GM19099 (cell line): Measurements from ENCODE around the gene SRMS.
A peak's percentile ranks its signal among the peaks of the same experiment; 100 is the strongest.

ENCODE experiments used
- POLR2A ChIP-seq: IDR thresholded peaks from 3 replicates; pipeline ENCODE4 v1.6.1; 2011; ENCODE audit warnings: low read depth; ENCODE audit not compliant: insufficient read length; ENCODE audit errors: extremely low read depth

Gene SRMS

DNA sequence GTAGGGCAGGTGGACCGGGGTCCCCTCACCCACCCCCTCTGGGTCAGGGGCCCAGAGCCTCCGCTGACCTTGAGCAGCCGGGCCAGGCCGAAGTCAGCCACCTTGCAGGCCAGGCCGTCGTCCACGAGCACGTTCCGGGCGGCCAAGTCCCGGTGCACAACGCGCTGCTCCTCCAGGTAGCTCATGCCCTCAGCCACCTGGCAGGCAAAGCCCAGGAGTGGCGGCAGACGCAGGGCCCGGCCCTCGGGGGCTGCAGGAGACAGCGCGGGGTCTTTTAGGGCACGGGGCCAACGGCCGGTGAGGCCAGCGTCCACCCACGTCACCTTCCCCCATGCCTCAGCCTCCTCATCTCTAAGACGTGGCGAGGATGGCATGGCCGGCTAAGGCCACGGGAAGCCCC, 6.2 kb downstream of the SRMS start:
- TF ChIP-seq POLR2A = no peak

DNA sequence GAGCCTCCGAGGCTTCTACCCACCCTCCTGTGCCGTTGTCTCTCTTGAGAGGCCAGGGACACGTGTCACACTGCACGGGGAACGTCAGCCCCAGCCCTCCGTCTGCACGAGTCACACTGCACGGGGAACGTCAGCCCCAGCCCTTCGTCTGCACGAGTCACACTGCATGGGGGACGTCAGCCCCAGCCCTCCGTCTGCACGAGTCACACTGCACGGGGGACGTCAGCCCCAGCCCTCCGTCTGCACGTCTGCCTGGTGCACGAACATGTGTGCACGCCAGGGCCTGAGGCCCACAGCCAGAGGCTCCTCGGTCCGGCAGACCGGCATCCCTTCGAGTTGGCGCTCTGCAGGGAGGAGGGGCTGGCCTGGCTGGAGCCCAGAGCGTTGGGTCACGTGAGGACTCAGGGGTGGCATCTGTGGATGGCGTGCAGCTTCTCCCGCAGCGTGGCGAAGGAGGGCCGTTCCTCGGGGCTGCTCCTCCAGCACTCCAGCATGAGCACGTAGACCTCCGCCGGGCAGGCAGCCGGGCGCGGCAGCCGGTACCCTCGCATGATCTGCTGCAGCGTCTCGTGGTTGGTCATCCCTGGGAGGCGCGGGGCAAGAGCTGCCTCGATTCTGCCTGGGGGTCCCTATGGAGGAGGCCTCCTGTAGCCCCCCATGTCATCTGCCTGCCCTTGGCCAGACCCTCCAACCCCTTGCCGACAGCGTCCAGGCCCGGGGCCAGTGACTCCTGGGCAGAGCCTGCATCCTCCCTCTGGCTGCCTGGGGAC, 6.9 kb downstream of the SRMS start:
- no peak for TF ChIP-seq POLR2A

DNA sequence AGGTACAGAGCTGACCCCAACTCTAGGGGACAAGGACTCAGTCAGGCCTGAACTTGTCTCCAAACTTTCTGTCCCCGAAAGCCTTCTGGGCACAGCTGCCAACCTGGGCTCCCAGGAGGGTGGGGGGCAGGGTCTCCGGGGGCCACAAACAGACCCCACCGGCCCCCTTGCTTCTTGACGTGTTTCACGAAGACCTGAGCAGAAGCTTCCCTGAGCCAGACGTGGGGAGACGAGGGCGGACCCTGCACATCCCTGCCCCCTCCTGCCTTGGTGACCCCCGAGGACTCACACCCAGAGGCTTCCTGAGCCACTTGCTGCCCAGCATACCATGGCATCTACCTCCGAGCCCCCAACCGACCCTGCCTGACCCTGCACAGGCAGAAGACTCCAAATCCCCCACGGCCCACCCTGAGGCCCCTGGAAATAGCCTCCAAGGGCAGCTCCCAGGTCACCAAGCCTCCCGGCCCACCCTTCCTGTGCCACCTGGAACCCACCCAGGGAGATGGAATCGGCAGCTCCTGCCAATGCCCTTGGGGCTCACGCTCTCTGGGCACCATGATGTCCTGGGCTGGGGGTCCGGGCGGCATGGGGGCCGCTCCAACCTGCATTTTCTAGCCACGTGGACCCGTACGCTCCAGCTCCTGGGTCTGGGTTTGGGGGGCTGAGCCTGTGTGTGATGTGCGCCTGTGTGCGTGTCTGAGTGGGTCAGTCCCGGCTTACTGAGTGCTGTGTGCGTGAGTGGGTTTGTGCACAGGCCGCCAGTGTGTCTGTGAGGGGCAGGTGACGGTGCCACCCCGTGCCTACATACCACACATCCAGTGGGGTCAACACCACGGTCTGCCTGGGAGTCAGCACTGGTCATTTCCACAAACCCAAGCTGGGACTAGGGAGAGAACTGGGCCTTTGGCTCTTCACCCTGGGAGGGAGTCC, 7.8 kb downstream of the SRMS start:
- no peak for TF ChIP-seq POLR2A

DNA sequence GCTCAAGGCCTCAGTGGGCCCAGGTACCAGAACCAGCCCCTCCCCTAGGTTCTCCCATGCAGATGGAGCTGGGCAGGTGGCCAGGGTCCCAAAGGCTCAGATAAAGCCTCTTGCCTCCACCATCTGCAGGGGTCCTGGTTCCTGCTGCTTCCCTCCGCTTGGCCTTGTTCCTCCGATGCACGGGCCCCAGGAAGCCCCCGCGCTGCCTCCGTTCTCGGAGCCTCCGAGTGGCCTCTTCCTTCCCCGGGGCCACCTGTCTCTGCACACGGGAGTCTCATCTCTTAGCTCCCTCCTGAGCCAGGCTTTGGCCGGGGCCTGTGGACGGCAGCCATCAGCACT, 8.5 kb downstream of the SRMS start:
- TF ChIP-seq POLR2A = no peak

DNA sequence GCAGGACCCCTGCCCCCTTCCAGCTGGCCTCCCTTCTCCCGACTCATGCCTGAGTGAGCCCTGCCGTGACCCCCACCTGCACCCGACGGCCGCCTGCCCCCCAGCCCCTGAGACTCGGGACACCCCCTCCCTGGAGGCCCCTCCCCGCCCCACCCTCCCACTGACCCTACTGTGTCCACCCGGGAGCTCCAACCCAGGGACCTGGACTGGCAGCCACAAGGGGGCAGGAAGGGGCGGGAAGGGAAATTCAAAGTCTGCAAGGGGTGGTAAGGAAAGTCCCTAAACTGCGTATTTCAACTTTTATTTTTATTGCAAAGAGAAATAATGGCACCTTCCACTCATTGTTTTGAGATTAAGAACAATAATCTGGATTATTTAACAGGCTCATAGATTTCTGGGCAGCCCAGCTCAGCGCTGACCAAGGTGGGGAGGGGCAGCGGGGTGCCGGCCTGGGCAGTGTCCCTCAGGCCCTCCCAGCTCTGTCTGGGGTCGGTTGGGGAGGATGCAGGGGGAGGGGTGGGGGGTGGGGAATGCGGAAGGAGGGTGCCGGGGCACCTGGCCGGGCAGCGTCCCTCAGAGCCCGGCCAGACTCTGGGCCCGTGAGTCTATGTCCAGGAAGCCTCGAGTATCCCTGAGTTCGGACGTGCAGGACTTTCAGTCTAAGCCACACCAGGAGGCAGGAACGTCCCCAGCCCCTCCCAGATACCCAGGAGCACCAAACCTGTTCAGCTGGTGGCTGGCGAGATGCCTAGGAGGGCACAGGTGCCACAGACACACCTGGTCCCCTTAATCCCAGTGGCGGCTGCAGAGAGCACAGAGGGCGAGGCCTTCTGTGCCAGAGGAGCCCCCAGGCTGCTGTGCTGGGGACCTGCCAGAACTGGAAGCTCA, 9.1 kb downstream of the SRMS start:
- TF ChIP-seq POLR2A = no peak

DNA sequence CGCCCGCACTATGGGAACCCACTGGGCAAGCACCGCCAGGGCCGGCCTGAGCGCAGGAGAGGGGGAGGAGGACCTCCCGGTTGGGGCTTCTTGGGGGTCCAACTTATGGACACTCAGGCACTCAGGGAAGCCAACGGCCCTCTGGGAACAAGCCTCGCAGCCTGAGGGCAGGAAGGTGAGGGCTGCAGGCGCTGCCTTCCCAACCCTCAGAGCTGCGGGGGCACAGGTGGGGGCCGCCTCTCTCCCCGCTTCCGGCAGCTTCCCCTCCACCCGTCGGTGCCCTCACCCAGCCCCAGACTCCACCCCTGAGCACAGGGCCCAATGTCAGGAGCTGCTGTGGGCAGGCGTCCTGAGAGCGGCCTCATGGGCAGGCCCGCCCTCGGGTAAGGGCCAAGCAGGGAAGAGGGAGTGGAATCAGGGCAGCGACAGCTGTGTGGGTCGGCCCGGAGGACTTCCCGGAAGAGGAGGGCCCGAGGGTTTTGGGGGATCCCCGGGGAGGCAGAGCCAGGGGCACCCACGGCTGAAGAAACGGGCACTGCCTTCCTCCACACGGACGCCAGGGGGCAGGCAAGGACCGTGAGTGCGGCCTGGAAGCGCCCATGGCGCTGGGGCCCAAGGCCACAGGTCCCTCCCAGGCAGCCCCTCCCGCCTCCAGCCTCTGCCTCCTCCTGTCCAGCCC, 9.9 kb downstream of the SRMS start:
- TF ChIP-seq POLR2A = peak; percentile 59

DNA sequence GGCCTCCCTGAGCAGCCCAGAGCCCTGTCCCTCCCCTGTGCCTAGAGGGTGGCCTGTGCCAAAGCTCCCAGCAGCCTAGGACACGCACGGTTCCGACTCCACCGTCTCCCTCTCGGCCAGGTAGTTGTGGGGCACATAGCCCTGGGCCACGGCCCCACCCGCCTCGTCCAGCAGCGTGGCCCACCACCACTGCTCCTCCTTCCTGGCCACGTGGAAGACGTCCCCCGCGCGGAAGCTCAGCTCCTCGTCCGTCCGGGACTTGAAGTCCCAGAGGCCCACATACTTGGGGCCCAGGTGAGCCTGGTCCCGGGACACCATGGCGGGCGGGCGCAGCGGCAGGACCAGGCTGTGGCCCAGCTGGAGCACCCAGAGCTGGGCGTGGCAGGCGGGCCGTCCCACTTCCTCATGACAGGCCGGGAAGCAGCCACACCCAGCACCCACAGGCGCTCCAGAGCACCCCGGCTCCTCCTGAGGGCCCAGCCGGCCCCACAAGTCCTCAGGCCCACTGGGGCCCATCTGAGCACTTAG, 10.5 kb downstream of the SRMS start, which contains the start of gene PTK6:
TSS of gene PTK6 (minus strand) at position 380 of the 528 bp plus-strand sequence. CDS start at position 318, 62 bp downstream.
- TF ChIP-seq POLR2A = no peak

DNA sequence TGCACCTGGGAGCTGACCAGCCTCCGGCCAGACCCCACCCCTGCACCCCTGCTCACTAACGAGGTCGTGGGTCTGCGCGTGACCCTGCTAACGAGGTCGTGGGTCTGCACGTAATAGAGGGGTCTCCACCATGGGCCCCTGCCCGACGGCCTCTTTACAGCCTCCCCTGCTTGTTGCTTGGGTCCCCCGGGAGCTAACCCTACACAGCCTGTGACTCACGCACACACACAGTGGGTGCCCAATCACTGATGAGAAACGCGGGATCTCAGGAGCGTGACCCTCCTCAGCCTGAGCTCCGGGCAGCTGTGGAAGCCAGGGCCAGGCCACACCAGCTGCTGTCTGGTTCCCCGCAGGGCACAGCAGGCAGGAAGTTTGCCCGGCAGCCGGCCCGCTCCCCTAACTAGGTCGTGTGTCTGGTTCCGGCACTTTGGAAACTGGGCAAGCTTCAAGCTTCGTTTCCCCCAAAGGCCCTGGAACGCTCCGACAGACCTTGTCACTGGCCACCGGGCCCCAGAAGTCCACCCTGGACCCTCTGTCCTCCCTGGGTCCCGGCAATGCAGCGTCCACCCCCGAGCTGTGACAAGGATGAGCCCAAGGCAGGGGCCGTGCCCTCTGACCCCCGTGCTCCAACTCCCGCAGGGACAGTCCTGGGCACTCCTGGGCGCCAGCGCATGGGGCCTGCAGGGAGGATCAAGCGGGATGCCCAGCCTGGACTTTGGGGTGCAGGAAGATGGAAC, 11.1 kb downstream of the SRMS start:
- no peak for TF ChIP-seq POLR2A

DNA sequence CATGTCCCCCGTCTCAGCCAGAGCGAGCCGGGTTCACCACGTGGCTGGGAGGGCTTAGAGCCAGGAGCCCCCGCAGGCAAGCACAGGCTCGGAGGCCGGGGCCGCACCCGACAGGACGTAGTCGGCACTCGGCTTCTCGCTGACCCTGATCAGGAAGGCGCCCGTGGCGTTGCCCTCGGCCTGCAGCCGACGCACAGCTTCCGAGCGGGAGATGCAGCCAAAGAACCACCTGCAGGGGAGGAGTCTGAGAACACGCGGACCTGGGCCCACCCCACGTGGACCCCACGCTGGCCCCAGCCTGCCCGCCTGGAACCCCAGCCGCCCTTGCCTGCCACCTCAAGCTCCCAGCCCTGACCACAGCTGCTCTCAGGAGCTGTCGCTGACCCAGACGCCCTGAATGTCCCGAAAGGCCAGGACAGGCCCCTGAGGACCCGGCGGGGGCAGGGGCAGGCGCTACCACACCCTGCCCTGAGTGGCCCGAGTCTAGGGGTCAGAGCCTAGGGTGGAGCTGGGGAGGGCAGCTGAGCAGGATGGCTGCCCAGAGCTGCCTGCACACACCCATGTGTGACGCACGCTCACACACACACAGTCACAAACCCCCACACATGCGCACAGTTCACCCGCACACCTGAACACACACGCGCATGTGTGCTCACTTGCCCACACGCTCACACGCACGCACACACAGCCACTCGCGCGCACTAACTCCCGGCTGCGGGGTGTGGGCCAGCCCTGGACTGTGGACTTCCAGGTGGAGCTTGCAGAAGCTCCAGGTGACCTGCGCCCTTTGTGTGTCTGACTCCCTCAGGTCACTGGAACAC, 12.5 kb downstream of the SRMS start:
- no peak for TF ChIP-seq POLR2A

DNA sequence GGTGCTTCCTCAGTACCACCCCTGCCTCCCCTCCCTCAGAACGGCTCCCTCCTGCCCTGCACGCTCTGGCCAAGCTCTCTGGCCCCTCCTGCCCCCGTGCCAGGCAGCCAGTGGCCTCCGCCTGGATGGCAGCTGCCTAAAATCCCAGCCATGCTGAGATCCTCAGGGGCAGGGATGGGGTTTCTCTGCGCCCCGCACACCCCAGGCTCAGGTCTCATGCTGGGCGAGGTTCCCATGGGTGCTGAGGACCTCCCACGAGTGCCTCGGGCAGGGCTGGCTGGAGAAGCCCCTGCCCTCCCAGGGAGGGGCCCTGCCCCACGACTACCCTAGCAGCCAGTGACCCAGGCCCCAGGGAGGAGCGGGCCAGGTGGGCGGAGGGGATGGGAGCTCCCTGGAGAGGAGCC, 13.1 kb downstream of the SRMS start:
- no peak for TF ChIP-seq POLR2A

DNA sequence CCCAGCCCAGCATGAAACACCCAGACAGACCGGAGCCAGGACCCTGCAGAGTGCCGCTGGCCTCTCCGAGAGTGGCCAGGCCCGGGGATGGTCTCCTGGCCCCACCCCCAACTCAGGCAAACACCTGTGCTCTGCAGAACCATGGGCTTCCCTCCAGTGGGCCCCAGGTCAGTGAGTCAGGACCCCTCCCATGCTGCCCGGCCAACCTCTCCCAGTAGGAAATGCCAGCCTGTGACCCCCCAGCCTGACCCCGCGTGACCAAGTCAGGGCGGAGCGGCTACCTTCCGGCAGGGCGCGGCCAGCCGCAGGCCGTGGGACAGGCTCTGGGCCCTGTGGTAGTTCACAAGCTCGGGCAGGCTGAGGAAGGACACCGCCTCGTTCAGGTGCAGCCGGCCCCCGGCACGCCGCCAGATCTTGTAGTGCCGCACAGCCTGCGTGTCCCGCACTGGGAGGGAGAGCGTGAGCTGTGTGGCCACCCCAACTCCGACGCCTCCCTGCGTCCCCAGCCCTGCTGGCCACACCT, 13.6 kb downstream of the SRMS start:
- TF ChIP-seq POLR2A = no peak

DNA sequence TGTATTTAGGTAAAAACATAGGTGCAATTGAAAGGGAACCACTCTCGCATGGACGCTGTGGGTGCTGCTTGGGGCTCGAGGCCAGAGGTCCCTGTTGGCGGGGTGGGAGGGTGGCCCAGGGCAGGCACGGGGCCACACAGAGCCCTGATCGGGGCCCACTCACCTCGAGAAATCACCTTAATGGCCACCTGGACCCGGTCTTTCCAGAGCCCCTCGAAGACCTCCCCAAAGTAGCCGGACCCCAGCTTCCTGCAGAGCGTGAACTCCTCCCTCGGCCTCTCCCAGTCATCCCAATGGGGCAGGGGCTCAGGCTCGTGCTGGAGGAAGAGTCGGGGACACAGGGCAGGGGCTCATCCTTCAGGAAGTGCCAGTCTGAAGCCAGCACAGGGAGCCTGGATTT, 14.2 kb downstream of the SRMS start:
- TF ChIP-seq POLR2A = no peak
